Measurements from ENCODE around the gene PTPN4.
"Not testable (repeated sequence)": the region's sequence is repeated elsewhere in the genome, so short reads cannot be mapped to it uniquely, and the experiment has no call there.

Gene PTPN4

DNA sequence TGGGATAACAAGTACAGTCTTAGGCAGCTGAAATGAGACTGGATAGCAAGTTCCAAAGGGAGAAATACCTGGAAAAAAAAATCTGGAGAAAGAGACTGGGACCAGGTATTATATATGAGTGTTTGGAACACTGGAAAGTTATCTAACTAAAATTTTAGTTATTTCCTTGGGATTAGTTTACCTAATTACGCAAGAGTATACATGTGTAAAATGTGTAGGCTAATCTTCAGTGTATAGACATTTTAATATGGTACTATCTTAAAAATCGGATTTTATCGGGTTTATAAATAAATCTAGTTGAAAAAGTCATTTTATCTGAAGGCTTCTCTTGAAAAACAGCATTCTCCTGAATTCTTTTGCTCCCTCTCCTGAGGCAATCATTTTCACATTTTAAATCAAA is 257.1 kb downstream of the PTPN4 start:
- DNase-seq (ENCODE audit: low read depth in 3 of 3) = no peak

DNA sequence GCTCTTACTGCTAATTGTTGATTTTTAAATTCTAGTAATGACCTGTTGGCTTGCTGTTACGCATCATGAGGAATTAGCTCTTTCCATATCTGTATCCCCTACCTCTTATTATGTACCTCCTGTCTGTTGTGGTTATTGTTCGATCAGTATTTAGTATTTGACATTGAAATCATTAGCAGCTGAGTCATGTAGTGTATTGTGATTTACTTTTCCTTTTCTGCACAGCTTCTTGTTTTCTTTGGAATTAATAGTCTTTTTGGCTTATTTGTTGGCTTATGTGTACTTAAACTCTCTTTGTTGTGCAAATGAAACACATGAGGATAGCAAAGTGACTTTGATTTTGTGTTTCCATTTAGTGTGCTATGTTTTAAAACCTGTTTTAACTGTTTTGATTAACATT is 257.5 kb downstream of the PTPN4 start:
- no peak for DNase-seq (ENCODE audit: low read depth in 3 of 3)

DNA sequence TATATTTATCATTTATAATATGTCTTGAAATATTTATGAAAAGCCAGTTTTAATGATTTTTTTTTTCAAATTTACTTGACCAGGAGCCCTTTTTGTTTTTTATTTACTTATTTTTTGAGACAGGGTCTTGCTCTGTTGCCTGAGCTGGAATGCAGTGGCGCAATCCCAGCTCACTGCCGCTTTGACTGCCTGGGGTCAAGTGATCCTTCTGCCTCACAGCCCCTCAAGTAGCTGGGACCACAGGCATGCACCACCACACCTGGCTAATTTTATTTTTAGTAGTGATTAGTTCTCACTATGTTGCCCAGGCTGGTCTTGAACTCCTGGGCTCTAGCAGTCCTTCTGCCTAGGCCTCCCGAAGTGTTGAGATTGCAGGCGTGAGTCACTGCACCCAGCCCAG is 258.8 kb downstream of the PTPN4 start:
- no peak for DNase-seq (ENCODE audit: low read depth in 3 of 3)

DNA sequence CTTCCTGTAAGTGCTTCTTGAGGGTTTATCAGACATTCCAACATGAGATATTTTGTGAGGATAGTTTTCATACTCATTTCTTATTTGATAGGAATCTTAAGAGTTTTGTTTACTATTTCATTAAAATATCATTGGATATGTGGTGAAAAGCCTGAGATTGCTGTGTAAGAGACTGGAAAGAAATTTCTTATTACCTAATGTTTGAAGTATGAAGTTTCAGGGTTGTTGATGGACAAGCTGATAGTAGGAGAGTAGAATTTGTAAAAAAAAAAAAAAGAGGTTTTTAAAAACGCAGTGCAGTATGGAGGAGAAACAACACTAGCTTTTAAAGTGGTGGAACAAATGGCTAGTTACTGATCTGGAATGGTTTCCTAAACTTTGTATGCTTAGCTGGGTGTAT is 260.8 kb downstream of the PTPN4 start:
- no peak for DNase-seq (ENCODE audit: low read depth in 3 of 3)

DNA sequence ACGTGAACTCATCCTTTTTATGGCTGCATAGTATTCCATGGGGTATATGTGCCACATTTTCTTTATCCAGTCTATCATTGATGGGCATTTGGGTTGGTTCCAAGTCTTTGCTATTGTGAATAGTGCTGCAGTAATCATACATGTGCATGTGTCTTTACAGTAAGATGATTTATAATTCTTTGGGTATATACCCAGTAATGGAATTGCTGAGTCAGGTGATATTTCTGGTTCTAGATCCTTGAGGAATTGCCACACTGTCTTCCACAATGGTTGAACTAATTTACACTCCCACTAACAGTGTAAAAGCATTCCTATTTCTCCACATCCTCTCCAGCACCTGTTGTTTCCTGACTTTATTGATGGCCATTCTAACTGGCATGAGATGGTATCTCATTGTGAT is 262.8 kb downstream of the PTPN4 start:
- not testable (repeated sequence) for DNase-seq (ENCODE audit: low read depth in 3 of 3)

DNA sequence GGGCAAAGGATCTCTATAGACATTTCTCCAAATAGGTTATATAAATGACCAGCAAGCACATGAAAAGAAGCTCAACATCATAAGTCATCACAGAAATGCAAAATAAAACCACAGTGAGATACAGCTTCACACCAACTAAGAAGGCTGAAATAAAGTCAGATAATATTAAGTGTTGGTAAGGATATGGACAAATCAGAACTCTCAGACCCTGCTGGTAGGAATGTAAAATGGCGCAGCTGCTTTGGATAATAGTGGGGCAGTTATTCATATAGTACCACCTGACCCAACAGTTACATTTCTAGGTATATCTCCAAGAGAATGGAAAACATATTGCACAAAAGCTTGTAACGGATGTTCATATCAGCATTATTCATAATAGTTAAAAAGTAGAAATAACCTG is 267.2 kb downstream of the PTPN4 start:
- DNase-seq (ENCODE audit: low read depth in 3 of 3) = no peak

DNA sequence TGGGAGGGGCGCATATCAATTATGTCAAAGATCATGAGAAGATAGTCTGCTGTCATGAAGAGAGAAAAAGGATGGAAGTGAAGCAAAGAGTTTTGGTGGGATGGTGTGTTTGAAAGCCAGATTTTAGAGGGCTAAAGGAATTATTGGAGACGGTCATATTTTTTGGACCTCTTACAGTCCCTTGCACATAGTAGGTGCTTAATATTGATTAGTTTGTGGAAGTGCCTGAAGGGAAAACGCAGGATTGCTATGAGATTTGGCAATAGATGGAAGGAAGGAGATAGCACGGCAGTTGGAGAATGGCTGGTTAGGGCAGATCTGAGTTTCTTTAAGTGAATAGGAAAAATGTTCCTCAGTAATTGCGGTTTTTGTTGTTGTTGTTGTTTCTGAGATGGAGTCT is 269.1 kb downstream of the PTPN4 start:
- no peak for DNase-seq (ENCODE audit: low read depth in 3 of 3)

DNA sequence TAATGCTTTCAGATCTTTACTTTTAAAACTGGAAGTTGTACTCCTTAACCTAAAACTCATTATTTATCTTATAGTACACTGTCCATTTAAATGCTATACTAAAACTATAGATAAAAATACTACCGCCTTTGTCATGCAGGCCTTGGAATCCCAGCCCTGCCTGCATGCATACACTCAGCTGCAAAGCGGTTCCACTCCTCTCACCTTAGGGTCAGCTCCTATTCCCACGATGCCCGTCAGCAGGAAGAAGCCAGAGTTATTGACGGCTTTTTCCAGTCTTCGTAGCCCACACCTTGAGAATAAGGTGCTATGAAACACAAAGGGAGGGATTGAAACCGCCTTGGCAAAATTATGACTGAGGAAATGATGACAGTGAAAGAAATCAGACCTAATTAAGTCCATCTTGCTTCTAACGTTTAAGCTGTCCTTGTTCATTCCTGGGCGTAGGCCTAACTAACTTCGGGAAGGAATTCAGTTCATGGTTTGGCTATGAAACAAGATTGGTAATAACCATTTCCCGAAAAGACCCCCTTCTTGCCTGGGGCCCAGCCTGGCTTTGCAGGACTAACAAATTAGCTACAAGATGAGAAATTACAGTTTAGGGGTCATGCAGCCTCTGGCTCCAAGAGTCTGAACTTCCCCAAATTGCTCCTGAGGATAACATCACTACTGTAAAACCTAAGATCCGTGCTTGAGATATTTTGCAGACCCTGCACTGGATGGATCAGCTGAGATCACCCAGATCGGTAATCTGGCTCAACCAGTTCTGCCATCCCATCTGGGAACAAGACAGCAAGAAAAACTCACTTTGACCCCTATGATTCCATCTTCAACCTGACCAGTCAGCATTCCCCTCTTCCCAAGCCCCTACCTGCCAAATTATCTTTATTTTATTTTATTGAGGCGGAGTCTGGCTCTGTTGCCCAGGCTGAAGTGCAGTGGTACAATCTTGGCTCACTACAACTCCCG is 270.2 kb downstream of the PTPN4 start:
- DNase-seq (ENCODE audit: low read depth in 3 of 3) = no peak

DNA sequence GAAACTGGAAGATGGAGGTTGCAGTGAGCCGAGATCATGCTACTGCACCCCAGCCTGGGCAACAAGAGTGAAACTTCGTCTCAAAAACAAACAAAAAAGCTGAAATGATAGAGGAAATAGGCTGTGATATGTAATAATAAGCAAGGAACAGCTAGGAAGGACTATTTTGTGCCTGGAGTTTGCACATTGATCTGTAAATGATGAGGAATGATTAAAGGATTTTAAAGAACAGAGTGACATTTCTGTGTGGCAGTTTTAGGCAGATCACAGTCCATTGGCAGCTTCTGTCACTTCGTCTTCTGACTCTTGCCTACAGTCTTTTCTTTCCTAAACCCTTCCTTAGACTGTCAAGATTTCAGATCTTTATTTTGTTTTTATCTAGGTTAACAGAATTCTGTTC is 272.6 kb downstream of the PTPN4 start:
- no peak for DNase-seq (ENCODE audit: low read depth in 3 of 3)

Measured in stimulated activated CD4-positive, alpha-beta T cell treated with anti-CD3 and anti-CD28 coated beads, TNF-alpha, amount 100 ng/mL, for 48 hours (primary cell).